Hematopoietic multipotent progenitor cell treated with erythropoietin and hydrocortisone succinate and interleukin-3 and kit ligand, for 4 days (in vitro differentiated cells): ENCODE data around the gene TP63.
A peak's percentile ranks its signal among the peaks of the same experiment; 100 is the strongest.
"Not testable (repeated sequence)": the region's sequence is repeated elsewhere in the genome, so short reads cannot be mapped to it uniquely, and the experiment has no call there.

Source experiments
- DNase-seq: peaks from one replicate; pipeline ENCODE4 v3.0.0-alpha.2; 2015

TP63 gene

DNA sequence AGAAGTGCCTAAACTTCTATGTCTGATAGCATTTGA is at the start of gene TP63:
TP63 (plus strand) TSS at position 17 of the 36 bp plus-strand sequence. CDS start 127 bp downstream, outside the sequence.
- no peak for DNase-seq

DNA sequence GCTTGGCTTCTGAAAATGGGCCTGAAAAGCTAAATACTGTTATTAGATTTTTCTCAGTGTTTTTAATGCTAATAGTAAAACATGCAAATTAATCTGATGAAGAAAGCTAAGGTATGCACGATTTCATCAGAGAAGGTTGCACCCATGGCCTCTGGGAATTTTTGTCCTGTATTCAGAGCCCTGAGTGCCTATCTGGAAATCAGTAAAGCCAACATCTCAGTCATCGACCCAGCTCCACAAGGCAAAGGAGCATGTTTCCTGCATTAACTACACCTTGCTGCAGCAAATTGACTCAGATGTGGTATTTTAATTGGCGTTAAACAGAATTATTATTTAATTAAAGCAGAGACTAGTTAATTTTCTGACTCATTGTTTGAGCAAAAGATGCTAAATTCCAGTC is 49.0 kb upstream of the TP63 start:
- no peak for DNase-seq

DNA sequence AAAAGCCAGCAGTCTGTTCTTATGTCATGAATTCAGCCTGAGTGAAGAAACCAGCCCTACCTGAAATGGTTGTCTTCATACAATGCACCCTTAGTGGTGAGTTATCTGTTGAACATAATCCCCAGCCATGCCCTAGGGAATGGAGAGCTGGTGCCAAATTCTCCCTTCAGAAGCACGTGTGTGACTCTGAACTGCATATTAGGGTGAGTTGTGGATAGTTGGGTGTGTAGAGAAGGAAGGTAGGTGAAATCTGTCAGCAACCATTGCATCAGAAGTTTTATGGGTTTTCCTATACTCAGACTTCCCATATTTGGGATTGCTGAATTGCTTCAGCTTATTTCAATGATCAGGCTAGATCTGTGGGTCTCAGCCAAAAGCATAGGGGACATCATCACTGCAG is 46.5 kb upstream of the TP63 start:
- DNase-seq, result no peak

DNA sequence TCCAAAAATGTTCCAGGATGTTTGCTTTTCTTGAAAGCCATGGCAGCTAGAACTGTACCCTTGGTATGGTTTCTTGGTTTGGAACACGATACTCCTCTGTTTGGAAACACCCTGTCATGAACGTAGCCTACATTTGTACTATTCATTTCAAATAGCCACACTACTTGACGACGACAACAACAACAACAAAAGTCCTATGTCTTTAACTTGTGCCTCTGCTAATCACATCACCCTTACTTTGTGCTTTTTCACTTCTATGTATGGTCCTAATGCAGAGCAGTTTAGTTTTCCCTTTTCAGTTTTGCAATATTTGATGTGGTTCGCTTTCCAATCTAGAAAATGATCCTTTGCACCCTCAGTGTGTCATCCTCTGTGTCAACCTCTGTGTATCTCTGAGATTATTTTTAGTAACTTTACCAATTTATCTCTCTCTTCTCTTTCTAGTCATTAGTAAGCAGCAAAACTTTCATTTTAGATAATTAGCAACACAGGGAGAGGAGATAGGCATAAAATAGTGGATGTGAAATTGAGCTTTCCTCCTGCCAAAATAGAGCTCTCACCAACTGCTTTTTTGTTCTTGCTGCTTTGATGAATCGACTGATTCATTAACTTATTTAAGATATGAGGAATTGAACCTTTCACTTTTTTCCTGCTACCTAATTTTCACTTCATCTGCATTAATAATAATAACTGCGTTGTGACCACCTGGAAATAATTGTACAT is 44.1 kb upstream of the TP63 start:
- no peak for DNase-seq

DNA sequence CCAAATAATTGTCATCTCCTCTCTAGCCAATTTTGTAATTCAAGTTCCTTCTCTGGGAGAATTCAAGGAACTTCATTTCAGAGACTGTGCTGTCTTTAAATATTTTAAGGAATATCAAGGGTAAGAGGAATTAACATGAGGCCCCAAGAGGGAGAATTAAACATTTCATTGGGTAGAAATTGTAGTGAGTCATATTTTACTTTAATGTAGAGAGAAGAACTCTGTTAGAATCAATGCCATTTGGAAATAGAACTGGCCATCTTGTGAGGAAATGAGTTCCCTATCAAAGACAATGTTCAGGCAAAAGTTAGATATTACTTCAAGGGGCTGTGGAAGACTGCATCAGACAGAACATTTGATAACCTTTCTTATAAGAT is 43.5 kb upstream of the TP63 start:
- no peak for DNase-seq

DNA sequence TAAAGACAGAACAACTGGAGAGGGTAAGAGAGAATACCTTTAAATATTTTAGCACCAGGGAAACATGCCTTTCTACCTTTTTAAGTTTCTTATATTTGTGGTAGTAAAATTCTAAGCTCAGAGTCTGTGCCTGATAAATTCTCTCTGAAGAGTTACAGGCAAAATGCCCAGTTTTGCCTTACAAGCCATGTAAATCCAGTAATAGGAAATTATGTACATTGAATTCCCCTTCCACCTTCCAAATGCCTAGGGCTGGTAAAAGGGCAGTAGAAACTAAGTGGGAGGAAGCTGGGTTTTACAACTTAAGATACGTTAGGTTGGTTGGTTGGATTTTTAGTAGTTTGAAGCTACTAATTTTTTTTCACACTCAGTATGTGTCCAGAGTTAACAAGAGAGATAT is 43.1 kb upstream of the TP63 start:
- DNase-seq, result no peak

DNA sequence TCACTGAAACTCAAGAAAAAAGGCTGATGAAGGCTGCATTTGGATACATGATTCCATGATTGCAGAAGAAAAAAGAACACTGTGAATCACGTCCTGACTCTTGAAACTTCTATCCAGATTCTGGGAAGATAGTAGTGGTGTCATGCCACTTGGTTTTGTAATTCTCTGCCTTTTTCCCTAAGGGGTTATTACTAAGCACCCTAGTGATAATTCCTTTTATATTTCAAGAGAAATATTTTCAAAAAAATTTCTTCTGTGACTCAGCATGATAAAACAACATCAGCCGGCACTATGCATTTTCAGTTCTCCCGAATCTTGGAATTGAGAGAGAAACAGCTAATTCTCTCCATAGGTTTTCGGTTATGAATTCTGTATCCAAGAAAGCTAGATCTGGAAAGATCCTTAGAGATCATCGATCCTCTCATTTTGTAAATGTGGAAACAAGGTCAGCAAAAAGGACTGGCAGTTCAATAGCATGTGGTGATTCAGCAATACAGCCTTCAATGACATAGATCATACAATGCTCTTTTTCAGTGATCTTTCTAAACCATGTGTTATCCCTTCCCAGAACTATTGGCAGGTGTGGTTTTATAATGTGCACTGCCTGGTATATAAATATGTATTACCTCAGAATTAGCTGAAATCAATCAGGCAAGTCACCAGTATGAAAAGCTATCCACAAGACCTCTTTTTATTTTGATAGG is 42.6 kb upstream of the TP63 start:
- no peak for DNase-seq

DNA sequence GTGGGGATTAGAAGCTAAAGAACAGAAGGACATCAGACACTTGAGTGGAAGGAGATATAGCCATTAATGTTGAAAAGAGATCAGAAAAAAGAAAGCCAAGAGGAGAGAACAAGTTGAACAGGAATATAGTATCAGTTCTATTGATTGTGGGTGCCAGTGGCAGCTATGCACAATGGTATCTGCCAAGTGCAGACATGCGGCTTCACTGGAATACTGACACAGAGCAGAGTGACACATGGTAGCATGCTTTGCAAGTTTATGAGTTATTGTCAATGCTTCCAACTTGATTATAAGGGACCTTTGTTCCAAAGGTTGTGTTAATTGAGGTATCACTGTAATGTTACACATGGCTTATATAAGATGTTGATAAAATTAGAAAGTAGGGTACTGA is 42.0 kb upstream of the TP63 start:
- DNase-seq, result no peak

DNA sequence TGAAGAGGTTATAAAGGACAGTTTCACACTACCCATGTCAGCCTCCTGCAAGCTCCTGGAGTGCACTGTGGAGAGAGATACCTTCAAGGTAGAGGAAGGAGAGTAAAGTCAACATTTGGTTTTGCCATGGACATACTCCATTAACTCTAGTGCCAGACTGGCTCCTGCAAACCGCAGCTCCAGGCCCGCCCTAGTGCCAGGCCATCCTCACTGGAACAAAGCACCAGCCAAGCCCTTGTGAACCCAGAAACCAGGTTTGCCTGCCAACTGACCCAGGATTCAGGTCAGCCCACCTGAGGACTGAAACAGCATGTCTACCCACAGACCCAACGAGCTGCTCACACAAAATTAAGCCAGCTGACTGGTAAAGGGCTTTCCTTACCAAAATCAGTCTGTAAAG is 41.0 kb upstream of the TP63 start:
- DNase-seq, result no peak

DNA sequence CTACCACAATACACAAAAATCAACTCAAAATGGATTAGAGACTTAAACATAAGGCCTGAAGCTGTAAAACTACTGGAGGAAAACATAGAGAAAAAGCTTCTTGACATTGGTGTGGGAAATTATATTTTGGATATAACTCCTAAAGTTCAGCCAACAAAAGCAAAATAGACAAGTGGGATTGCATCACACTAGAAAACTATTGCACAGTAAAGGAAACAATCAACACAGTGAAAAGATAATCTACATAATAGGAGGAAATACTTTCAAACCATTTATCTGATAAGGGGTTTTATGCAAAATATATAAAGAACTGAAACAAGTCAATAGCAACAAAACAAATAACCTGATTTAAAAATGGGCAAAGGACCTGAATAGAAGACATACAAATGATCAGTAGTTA is 37.6 kb upstream of the TP63 start:
- DNase-seq, result peak; percentile 15

DNA sequence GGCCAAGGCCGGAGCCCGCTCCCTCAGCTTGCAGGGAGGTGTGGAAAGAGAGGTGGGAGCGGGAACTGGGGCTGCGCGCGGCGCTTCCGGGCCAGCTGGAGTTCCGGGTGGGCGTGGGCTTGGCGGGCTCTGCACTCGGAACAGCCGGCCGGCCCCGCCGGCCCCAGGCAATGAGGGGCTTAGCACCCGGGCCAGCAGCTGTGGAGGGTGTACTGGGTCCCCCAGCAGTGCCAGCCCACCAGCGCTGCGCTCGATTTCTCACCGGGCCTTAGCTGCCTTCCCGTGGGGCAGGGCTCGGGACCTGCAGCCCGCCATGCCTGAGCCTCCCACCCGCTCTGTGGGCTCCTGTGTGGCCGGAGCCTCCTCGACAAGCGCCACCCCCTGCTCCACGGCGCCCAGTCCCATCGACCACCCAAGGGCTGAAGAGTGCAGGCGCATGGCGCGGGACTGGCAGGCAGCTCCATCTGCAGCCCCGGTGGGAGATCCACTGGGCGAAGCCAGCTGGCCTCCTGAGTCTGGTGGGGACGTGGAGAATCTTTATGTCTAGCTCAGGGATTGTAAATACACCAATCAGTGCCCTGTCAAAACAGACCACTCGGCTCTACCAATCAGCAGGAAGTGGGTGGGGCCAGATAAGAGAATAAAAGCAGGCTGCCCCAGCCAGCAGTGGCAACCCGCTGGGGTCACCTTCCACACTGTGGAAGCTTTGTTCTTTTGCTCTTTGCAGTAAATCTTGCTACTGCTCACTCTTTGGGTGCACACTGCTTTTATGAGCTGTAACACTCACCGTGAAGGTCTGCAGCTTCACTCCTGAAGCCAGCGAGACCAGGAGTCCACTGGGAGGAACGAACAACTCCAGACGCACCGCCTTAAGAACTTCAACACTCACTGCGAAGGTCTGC is 34.9 kb upstream of the TP63 start:
- not testable (repeated sequence) for DNase-seq

DNA sequence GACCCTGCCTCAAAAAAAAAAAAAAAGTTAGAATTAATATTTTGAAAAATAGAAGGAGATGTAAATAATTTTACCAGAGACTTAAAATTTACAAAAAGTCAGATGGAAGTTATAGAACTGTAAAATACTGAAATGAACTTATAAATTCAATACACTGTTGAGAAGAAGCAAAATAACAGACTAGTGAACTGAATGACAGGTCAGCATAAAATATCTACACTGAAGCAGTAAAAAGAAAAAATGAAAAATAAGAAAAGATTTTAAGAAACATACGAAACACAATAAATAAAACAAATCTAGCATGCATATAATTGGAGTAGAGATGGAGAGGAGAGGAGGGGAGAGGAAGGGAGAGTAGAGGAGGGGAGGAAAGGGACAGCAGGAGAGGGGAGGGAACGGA is 33.3 kb upstream of the TP63 start:
- no peak for DNase-seq

DNA sequence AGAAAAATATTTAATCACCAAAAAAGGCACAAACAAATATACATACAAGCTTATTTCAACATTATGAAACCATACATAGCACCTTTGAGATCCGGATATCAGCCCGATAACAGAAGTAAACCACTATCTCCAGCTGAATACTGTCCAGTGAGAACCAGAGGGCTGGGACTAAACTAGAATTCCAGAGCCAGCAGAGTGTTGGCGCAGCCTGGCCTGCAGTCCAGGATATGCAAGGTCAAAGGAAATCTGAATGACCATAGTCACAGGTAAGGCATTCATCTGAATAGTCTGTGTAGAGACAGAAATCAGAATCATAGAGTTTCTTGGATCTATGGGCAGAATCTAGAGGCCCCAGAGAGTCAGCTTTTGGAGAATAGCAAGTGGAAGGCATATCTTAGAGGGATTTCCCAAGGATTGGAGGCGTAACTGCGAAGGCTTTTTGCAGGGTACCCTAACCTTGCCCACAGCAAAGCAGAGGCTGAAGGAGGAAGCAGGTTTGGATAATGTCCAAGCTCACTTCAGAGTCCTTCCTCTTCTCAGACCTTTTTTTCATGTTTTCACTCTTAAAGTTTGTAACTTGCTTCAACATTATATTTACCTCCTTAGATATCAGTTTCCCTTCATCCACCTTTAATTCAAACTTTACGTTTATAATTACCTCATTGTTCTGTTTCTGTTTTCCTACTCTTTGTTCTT is 32.5 kb upstream of the TP63 start:
- DNase-seq, result peak; percentile 43

DNA sequence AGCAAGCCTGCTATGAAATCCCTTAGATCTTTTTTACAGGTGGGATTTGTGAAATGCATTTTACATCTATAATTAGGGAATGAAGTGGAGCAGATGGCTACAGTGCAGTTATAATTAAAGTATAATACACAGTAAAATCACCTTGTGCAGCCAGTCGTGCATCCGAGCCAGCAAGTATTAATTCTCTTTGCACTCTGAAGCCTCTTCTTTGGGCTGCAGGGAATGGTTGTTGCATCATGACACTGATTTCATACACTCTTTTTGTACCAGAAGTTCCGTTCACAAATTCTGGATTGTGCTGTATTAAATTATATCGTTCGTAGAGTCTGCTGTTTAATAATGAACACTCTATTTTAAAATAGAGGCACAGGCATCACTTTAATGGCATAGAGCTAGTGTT is 28.7 kb upstream of the TP63 start:
- no peak for DNase-seq

DNA sequence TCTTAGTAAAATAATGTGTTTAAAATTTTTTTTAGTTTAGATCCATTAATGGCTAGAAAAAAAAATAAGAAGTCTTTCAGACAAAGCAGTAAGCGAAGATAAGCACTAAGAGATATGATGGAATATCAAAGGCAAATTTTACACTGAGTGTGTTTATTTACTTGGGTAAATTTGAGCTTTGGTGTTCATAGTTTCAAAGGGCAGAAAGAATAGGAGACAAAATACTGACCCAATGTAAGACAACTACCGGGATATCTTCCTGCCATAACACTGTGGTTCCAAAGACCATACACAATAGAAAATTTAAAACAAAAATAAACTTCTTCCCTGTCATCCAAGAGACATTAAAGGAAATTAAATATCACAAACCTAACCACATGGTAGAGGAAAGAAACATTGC is 25.5 kb upstream of the TP63 start:
- DNase-seq, result no peak

DNA sequence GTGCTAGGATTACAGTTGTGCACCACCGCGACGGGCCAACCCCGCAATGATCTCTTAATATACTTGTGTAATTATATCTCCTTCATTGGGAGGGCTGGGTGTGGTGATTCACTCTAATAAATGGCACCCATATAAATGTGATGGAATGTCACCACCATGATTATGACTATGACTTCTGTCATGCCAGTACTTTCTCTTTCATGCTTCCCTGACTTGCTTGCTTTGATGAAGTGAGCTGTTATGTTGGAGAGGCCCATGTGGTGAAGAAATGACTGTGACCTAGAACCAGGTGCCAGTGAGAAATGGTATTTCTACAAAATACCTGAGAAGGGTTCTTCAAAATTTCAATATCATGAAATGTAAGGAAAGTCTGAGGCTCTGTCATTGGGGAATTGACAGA is 24.4 kb upstream of the TP63 start:
- no peak for DNase-seq

DNA sequence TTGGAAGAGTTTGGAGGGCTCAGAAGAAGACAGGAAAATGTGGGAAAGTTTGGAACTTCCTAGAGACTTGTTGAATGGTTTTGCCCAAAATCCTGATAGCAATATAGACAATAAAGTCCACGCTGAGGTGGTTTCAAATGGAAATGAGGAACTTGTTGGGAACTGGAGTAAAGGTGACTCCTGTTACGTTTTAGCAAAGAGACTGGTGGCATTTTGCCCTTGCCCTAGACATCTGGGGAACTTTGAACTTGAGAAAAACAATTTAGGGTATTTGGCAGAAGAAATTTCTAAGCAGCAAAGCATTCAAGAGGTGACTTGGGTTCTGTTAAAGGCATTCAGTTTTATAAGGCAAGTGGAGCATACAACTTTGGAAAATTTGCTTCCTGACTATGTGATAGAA is 18.5 kb upstream of the TP63 start:
- DNase-seq, result not testable (repeated sequence)

DNA sequence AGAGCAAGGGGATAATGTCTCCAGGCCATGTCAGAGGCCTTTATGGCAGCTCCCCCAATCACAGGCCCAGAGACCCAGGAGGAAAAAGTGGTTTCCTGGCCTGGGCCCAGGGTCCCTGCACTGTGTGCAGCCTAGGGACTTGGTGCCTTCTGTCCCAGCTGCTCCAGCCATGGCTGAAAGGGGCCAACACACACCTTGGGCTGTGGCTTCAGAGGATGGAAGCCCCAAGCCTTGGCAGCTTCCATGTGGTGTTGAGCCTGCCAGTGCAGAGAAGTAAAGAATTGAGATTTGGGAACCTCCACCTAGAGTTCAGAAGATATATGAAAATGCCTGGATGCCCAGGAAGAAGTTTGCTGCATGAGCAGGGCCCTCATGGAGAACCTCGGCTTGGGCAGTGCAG is 18.1 kb upstream of the TP63 start:
- no peak for DNase-seq

DNA sequence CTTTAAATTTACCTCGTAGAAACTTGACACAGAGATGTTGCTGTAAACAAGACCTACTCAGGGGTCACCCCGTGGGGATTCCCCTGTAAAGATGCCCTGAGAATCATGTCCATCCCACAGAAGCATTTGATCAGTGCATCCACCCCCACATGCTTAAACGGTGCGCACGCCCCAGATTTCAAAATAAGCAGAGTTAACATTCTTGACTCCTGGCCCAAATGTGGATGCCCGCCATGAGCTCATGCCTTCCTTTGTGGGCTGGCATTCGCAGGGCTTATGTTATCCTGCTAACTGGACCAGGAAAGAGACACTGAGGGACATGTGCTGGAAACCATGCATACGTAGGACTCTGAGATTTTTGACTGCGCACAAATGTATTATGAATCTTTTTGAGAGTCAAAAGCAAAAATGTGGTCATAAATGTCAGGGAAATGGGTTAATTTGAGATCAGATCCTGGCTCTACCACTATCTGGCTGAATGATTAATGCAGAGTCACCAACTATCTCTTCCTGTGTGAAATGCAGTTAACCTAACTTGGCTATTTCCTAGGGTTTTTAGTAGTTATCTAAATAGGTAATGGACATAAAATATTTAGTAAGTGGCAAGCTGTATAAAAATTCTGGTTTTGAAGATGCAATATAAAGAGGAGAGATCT is 9.1 kb upstream of the TP63 start:
- DNase-seq, result peak; percentile 11

DNA sequence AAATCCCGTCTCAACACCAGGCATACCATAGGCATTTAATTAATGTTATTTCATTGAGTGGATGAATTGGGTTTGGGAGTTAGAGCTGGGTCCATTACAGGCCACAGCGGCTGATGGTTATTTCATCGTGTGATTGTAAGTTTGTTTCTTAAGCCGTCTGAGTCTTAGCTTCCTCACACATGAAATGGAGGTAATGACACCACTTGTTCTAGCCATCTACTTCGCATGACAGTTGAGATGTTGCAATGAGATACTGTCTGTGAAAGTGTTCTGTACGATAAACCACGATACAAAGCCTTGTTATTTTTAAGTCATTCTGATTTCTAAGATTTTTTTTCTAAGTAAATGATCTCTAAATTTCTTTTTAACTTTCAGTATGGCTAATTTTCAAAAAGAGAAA is 8.6 kb upstream of the TP63 start:
- DNase-seq, result peak; percentile 47

DNA sequence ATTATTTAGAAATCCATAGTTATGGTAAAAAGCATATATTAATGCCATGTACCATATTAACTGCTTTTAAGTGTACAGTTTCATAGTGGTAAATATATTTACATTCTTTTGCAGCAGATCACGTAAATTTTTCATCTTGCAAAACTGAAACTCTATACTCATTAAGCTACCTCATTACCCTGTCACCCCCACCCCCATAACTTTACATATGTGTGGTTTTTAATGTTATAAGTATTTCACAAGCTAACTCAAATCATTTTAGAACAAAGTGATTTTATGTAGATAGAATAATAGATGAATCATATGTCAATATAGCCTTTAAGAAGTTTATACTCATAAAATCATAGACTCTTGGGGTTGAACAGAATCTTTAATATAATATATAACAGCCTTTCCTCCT is 7.1 kb upstream of the TP63 start:
- no peak for DNase-seq

DNA sequence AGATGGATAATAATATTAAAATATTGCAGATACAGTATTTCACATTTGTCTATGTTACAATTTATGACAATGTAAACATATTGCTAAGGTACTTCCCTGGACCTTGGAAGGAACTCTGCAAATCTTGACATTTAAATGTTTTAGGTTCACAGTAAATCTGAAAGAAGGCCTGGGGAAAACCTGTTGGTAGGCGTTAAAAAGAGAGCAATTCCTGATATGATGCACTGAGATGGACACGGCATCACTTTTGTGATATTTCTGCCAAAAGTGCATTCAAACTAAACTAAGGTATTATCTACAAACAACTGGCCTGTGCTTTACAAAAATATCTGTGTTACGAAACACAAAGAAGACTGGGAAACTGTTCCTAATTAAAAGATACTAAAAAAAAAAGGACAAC is 6.1 kb upstream of the TP63 start:
- no peak for DNase-seq

DNA sequence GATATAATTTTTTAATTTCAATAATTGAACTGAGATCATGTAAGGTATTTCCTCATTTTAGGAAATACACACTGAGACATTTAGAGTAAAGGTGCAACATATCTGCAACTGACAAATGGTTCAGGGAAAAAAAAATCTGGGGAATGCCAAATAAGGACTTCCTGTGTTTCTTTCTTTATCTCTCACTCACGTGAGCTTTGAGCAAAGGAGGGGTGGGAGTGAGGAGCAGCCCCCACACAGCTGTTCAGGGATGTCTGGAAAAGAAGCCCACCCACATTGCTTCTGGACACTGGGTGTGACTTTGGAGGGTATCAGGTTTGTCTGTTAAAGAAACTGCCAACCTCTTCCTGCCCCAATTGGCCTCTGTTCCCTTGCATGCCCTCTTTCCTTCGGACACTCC is 5.6 kb upstream of the TP63 start:
- DNase-seq, result no peak

DNA sequence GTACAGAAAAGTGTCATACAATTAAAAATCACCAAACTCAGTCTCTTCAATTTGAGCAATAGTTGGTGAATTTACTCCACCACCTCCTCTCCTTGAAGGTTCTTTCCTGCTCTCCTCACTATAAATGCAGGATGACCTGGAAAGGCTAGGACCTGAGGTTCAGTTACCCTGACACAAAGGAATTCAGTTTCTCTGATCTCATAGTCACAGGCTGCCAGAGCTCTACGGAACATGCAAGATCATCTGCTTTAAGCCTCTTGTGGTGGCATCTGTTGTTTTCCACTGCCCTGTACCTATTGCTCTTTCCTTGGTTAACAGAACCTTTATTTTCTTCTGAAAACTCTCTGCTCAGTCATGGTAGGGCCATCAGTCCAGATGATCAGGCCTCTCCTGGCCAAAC is 4.9 kb upstream of the TP63 start:
- DNase-seq, result no peak
